ENCODE data around the gene FAM161A.
A peak's percentile ranks its signal among the peaks of the same experiment; 100 is the strongest.
"Not testable (repeated sequence)": the region's sequence is repeated elsewhere in the genome, so short reads cannot be mapped to it uniquely, and the experiment has no call there.

FAM161A gene

DNA sequence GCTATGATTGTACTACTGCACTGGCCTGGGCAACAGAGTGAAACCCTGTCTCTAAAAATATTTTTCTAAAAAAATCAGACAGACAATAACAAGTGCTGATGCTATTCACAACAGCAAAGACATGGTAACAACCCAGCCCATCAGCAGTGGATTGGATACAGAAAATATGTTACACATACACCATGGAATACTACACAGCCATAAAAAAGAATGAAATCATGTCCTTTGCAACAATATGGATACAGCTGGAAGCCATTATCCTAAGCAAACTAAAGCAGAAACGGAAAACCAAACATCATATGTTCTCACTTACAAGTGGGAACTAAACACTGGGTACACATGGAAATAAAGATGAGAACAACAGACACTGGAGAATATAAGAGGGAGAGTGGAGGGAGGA lies 19.9 kb downstream of the FAM161A start:
- no peak for DNase-seq

- no peak for DNase-seq
Measured at GRCh38 chr2:61832183-61832841, 21.5 kb downstream of the FAM161A start.

DNA sequence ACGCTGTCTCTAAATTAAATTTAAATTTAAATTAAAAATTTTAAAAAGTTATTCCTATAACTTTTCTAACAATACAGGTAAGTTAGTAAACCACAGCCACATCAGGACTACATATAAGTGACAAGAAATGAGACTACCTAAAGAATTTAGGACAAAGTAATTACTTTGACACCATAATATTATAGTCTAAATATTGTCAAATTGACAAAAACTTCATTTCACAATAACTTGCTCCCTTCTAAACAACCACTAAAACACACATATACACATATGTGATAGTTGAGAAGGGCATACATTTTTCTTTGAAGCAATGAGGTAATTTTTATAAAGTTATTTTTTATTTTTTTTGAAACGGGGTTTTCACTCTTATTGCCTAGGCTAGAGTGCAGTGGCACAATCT lies 31.6 kb downstream of the FAM161A start:
- DNase-seq, result no peak

DNA sequence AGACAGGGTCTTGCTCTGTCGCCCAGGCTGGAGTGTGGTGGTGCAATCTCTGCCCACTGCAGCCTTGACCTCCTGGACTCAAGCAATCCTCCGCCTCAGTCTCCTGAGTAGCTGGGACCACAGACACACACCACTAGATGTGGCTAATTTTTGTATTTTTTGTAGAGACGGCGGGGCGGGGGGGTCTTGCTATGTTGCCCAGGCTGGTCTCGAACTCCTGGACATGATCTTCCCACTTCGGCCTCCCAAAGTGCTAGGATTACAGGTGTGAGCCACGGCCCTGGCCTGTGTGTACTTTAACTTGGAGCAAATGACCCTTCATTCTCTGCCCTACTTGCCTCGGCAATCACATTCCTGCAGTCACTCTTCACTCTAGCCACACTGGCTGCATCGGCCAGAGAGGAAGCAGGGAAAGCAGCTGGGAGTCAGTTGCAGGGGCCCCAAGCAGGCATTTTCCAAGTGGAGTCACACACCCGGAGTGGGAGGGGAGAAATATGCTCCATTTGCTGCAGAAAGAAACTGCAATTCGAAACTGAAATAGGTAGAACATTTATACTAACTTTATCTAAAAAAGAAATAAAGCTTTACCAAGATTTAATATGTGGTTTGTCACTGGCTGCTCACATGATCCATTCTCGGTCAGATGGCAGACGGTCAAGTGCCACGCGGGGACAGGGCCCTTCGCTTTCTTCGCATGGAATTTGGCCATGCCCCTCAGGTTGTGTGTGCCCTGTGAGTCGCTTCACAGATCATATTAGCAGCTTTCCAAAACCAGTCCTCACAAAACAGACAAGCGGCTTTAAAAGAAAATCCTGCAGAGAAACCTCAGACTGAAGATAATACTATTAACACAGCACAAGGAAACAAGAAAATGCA lies 37.1 kb downstream of the FAM161A start:
- no peak for DNase-seq

DNA sequence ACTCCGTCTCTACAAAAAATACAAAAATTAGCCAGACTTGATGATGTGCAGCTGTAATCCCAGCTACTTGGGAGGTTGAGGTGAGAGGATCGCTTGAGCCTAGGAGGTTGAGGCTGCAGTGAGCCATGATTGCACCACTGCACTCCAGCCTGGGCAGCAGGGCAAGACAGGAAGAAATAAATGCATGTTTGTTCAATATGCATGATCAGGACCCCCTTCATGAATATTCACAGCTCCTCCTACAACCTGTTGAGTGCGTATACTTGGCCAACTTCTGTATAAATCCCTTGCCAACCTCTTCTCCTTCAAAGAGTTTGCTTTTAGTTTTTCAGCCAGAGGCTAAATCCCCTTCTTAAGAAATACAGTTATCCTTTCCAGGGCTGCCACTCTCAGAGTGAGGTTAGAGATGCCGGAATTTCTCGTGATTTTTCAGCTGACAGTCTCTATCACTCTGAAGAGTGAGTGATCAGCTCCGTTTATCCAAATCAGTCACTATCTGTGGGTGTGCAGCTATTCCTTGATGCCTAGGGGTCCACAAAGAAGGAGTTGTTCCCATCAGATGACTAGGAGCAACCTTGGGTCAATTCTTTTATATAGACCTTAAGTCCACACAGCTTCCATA lies 39.2 kb downstream of the FAM161A start:
- DNase-seq, result no peak

DNA sequence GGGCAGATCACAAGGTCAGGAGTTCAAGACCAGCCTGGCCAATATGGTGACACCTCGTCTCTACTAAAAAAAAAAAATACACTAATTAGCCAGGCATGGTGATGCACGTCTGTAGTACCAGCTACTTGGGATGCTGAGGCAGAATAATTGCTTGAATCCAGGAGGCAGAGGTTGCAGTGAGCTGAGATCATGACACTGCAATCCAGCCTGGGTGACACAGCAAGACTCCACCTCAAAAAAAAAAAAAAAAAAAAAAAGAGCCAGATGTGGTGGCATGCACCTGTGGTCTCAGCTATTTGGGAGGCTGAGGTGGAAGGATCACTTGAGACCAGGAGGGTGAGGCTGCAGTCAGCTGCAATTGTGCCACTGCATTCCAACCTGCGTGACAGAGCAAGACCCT lies 40.5 kb downstream of the FAM161A start:
- not testable (repeated sequence) for DNase-seq

- no peak for DNase-seq
Measured at GRCh38 chr2:61811821-61812220, 42.0 kb downstream of the FAM161A start.

DNA sequence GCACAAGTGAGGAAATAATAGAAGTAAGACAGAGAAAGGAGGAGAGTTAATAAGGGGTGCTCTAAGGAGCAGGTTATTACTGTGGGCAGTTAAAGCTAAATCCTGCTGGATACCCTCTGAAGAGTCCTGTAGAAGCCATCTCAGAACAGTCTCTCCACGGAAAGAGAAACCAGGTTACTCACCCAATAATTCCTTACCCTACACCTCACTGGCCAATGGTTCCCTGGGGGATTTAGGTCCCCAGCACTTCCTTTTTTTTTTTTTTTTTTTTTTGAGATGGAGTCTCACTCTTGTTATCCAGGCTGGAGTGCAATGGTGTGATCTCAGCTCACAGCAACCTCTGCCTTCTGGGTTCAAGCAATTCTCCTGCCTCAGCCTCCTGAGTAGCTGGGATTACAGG lies 43.7 kb downstream of the FAM161A start:
- not testable (repeated sequence) for DNase-seq

- DNase-seq, result not testable (repeated sequence)
Measured at GRCh38 chr2:61808693-61809092, 45.2 kb downstream of the FAM161A start.

DNA sequence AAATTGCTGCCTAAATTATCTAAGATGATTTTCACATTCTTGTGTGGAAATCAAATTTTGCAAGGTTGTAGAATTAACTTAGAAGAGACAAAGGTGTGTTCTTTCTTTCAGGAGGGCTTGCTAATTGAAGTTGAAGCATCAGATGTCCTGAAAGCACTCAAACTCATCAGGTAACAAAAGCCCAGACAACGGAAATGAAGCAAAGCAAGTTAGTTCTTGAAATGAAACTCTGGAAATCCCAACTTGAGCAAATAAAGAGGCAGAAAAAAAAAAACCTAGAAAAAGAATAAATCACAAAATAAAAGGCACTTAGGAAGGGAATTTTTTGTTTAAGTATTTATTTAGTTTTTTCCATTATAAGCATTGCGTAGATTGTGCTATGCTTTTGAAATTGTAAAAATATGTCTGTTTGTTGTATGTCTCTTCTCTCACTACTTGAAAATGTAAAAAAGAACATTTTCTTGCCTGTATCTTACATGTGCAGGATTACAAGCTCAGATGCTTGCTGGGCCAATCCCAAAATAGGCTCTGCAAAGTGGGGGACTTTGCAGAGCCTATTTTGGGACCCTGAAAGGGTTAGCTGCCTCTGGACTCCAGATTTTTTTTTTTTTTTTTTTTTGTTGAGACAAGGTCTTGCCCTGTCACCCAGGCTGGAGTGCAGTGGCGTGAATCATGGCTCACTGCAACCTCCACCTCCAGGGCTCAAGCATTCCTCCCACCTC lies 46.7 kb downstream of the FAM161A start:
- DNase-seq, result no peak

DNA sequence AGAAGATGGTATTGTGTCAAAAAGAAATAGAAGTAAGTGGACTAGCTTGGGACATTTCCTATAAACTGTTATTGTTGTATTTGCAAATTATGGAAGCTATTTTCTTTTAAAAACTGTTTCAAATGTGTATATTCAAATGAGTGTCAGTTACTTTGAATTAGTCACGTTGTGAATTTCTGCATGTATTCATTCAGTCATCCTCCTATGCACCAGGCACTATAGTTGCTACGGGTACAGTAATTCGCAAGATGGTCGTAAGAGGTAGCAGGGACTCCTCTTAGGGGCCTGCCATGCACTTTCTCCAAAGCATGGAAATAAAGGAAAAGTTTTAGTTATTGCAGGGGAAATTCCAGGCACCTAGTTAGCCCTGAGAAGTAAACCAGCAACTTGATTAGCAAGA lies 51.3 kb downstream of the FAM161A start:
- DNase-seq, result no peak

GRCh38 chr2:61799099-61799498 lies 54.8 kb downstream of the FAM161A start:
- DNase-seq, result no peak

GRCh38 chr2:61797446-61797845 lies 56.4 kb downstream of the FAM161A start:
- not testable (repeated sequence) for DNase-seq

- no peak for DNase-seq
Measured at GRCh38 chr2:61795408-61795807, 58.5 kb downstream of the FAM161A start.

GRCh38 chr2:61793389-61793836 lies 60.4 kb downstream of the FAM161A start:
- peak; percentile 89 for DNase-seq

GRCh38 chr2:61792355-61792890 lies 61.4 kb downstream of the FAM161A start:
- peak; percentile 57 for DNase-seq

- no peak for DNase-seq
Measured at GRCh38 chr2:61789807-61790602, 63.9 kb downstream of the FAM161A start.

- no peak for DNase-seq
Measured at GRCh38 chr2:61787941-61788563, 65.8 kb downstream of the FAM161A start.

DNA sequence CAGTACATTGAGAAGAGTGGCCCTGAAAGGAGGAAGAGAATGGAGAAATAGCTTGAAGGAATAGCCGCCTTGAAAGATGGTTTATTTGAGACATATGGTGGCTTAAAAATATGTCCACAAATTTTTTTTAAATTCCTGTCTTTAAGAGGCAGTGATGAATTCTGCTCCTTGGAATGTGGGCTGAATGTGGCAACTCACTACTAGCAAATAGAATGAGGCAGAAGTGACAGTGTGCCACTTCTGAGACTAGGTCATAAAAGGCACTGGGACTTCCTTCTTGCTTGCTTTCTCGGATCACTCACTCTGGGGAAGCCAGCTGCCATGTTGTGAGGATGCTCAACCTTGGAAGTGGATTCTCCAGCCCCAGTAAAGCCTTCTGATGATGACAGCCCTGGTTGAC lies 67.0 kb downstream of the FAM161A start:
- no peak for DNase-seq

DNA sequence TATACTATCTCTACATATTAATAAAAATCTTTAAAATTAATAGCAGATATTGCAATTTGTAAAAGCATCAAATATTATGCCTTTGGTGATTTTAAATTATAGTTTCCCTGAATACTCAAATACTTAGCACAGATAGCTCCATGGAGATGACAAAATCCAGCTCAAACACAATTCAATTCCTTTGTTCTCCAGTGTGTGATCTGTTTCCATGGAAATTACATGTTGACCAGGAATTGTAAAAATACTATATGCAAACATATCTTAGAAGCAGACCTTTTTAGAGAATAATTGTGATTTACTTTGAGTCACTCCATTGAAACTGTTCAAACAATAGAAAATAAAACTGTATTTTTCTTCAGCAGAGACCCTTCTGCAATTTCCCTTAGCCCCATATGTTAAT lies 68.3 kb downstream of the FAM161A start:
- DNase-seq, result no peak

GRCh38 chr2:61784643-61785042 lies 69.2 kb downstream of the FAM161A start:
- DNase-seq, result no peak

All from hematopoietic multipotent progenitor cell treated with erythropoietin and hydrocortisone succinate and interleukin-3 and kit ligand, for 6 days (in vitro differentiated cells).